GM12878 (cell line): Measurements from ENCODE around the gene MYLK4. TPM values are rescaled to one million over a fixed set of nuclear protein-coding genes. Genes with fewer than 3 reads are reported as not detected.

Source experiments
- ATAC-seq: fragments of 200-7000 bp; cut with Tn5 transposase; 3 replicates; pipeline ENCODE4 v1.9.1; 2020; ENCODE audit warnings: mild to moderate bottlenecking, moderate library complexity
- BruUV-seq: library from RNA; stranded (reverse); fragments of 400-500 nt; replicated peaks from 2 replicates; lab custom pipeline; 2021; lab: Mats Ljungman, UMichigan
- CTCF ChIA-PET: fragments of 300-600 bp; sonication (Branson Sonifier 250); formaldehyde crosslinking; extraction: SDS; loops from one replicate; lab custom pipeline; 2021; ENCODE audit warnings: inconsistent platforms; lab: Yijun Ruan, JAX
- POLR2A ChIA-PET: fragments of 350-600 bp; formaldehyde crosslinking; extraction: SDS; loops from one replicate; lab custom pipeline; 2021; ENCODE audit warnings: inconsistent platforms; lab: Charles Lee
- RAD21 ChIA-PET: fragments of 300-600 bp; sonication (Branson Sonifier 250); formaldehyde crosslinking; loops from one replicate; lab custom pipeline; 2023; ENCODE audit warnings: antibody characterized with exemption; ENCODE audit not compliant: unreplicated experiment; lab: Charles Lee
- SMC1A ChIA-PET: fragments of 300-600 bp; sonication (Branson Sonifier 250); formaldehyde crosslinking; loops from one replicate; lab custom pipeline; 2023; ENCODE audit not compliant: unreplicated experiment, uncharacterized antibody; lab: Charles Lee
- DNase-seq: peaks from one replicate; pipeline ENCODE4 v3.0.0-alpha.2; 2011; ENCODE audit warnings: low read depth, low spot score
- FAIRE-seq: peaks from 3 replicates; lab custom pipeline; 2011; peaks lifted over from hg19 to GRCh38; lab: Jason Lieb, UNC
- H2AFZ ChIP-seq: 2 replicates; pipeline ENCODE4 v1.6.0; 2011; ENCODE audit warnings: low read depth, low read length, control low read depth; ENCODE audit not compliant: control insufficient read depth
- H3K27ac ChIP-seq: 2 replicates; pipeline ENCODE4 v1.5.1; 2011; ENCODE audit warnings: control low read depth; ENCODE audit not compliant: control insufficient read depth, insufficient read depth
- H3K27me3 ChIP-seq, 2 experiments: replicated peaks in 1 of 2; 2 replicates each; pipeline versions ENCODE4 v1.6.0 to v1.6.1; 2011; ENCODE audit warnings: low read length in 1 of 2; ENCODE audit not compliant: control insufficient read depth in 2 of 2, insufficient read depth in 2 of 2
- H3K36me3 ChIP-seq, 2 experiments: 2 replicates each; pipeline ENCODE4 v1.5.1; 2011; ENCODE audit warnings: low read length in 1 of 2; ENCODE audit not compliant: control insufficient read depth in 2 of 2, insufficient read depth in 2 of 2
- H3K4me1 ChIP-seq: 2 replicates; pipeline ENCODE4 v1.6.1; 2011; ENCODE audit warnings: mild to moderate bottlenecking, low read length, moderate library complexity, mixed read lengths; ENCODE audit not compliant: control insufficient read depth, insufficient read depth
- H3K4me2 ChIP-seq: 2 replicates; pipeline ENCODE4 v1.6.0; 2011; ENCODE audit warnings: control low read depth; ENCODE audit not compliant: control insufficient read depth, insufficient read depth
- H3K4me3 ChIP-seq: fragments of 200-600 bp; sonication (generic); 2 replicates; pipeline ENCODE4 v1.5.1; 2016
- H3K79me2 ChIP-seq: 2 replicates; pipeline ENCODE4 v1.6.0; 2011; ENCODE audit warnings: low read length; ENCODE audit not compliant: control insufficient read depth, insufficient read depth
- H3K9ac ChIP-seq: 2 replicates; pipeline ENCODE4 v1.8.0; 2011; ENCODE audit warnings: low read length, control low read depth, mixed read lengths; ENCODE audit not compliant: control insufficient read depth, insufficient read depth
- H3K9me3 ChIP-seq: replicated peaks from 3 replicates; pipeline ENCODE4 v1.5.1; 2011; ENCODE audit warnings: mild to moderate bottlenecking, low read length; ENCODE audit not compliant: control insufficient read depth, insufficient read depth
- H4K20me1 ChIP-seq: 2 replicates; pipeline ENCODE4 v1.6.0; 2011; ENCODE audit not compliant: control insufficient read depth, insufficient read depth
- IKZF1 ChIP-seq: fragments of 450-650 bp; conservative IDR thresholded peaks from 2 replicates; pipeline ENCODE4 v1.6.1; 2017; ENCODE audit warnings: antibody characterized with exemption, mild to moderate bottlenecking
- MTA2 ChIP-seq: fragments of 450-650 bp; IDR thresholded peaks from 2 replicates; pipeline ENCODE4 v1.6.1; 2016; ENCODE audit warnings: low read depth, mild to moderate bottlenecking, moderate library complexity
- NKRF ChIP-seq: fragments of 450-650 bp; conservative IDR thresholded peaks from 2 replicates; pipeline ENCODE4 v1.6.1; 2017; ENCODE audit warnings: mild to moderate bottlenecking, moderate library complexity
- ZNF207 ChIP-seq: fragments of 450-650 bp; IDR thresholded peaks from 2 replicates; pipeline ENCODE4 v1.6.1; 2014; ENCODE audit warnings: antibody characterized with exemption, mild to moderate bottlenecking, borderline replicate concordance
- ZNF384 ChIP-seq: IDR thresholded peaks from 2 replicates; pipeline ENCODE4 v1.6.1; 2012; ENCODE audit warnings: low read depth, mild to moderate bottlenecking, low read length, improper control_type of control experiment, borderline replicate concordance
- ZSCAN29 ChIP-seq: fragments of 450-650 bp; IDR thresholded peaks from 2 replicates; pipeline ENCODE4 v1.6.1; 2017; ENCODE audit warnings: mild to moderate bottlenecking, moderate library complexity
- WGBS: methylation state at CpG from one replicate; pipeline ENCODE4 v1.1.6; 2016; ENCODE audit warnings: low lambda C conversion rate; ENCODE audit not compliant: insufficient replicate concordance, insufficient coverage; ENCODE audit errors: missing lambda C conversion rate; 5-methylcytosine and 5-hydroxymethylcytosine counted together
- in situ Hi-C: fragments of 300-500 bp; cut with MboI; formaldehyde crosslinking; loops from 9 replicates; pipeline ENCODE4 v1.14.3; 2018; ENCODE audit warnings: mixed read lengths
- intact Hi-C: fragments of 100-400 bp; cut with micrococcal nuclease; formaldehyde crosslinking; loops from one replicate; pipeline ENCODE4 v1.14.2; 2022; ENCODE audit not compliant: unreplicated experiment
- polyA plus RNA-seq, 11 experiments: library from polyadenylated mRNA; depleted of rRNA in 4 of 11; unstranded in 6 of 11; stranded (reverse) in 5 of 11; fragments of >200 nt; fragmentation: Nextera tagmentation in 4 of 11; fragmentation: Illumina TruSeq in 1 of 11; extraction: Ambion mirVana in 4 of 11; extraction: Trizol in 1 of 11; gene quantifications; 1 replicate in 1 of 11; 2 replicates in 10 of 11; pipeline versions ENCODE4 v1.2.1 to v1.2.3, GENCODE V29; 2011 to 2016; ENCODE audit warnings: inconsistent platforms in 2 of 11, missing spikeins in 2 of 11, low read depth in 1 of 11
- total RNA-seq, 4 experiments: library from RNA; depleted of rRNA in 3 of 4; stranded (reverse); fragments of >200 nt in 3 of 4; fragmentation: Illumina TruSeq in 1 of 4; extraction: Trizol in 1 of 4; gene quantifications; 2 replicates each; pipeline versions ENCODE4 v1.2.1 to v1.2.3, GENCODE V29; 2013 to 2021

MYLK4 gene
- total and polyA plus RNA-seq, 10 of the 15 experiments (the other 5 are each of a cell fraction or from before 2014, with no cell fraction given): under 0.01 to 0.09 (median 0.05) TPM; not detected in 1

GRCh38 chr6:2775003-2775402, 24.3 kb upstream of the MYLK4 start:
- Histone ChIP-seq H3K27me3 (no peaks in the 10 kb centered on the region), H3K4me1 (peaks cover 2% of the 10 kb centered on the region; the same call in 1 of the 2 replicates), H3K9ac (no peak overlapping the region), H3K27ac (no peak overlapping the region), H3K36me3 (peaks cover 10 to 31% of the 10 kb centered on the region in 2 experiments; a peak in 3 of 4 replicates), H3K9me3 (no peaks in the 10 kb centered on the region), H4K20me1 (peaks cover 7% of the 10 kb centered on the region), H2AFZ (no peak overlapping the region), H3K4me2 (no peak overlapping the region), H3K4me3 (no peak overlapping the region), H3K79me2 (peaks cover 20% of the 10 kb centered on the region)
- in situ Hi-C loops (no loop called here), intact Hi-C loops (no loop called here)
- DNase-seq (no peak), FAIRE-seq (no peak), ATAC-seq (no peak)
- SMC1A ChIA-PET: interaction anchor here (1.3 kb wide), 1 partner anchor 8 kb away, joined by 3 read pairs; no protein-coding TSS in a partner anchor
- 92% methylated on average over 1 of the region's 1 CpG for WGBS
- BruUV-seq: no TSS peak
- POLR2A ChIA-PET: interaction anchor here (0.6 kb wide), 1 partner anchor 83 kb away, joined by 6 read pairs; no protein-coding TSS in a partner anchor
- TF ChIP-seq ZNF207 (no peak), ZSCAN29 (no peak), MTA2 (no peak)
- RAD21 ChIA-PET: interaction anchor here (0.9 kb wide), 1 partner anchor 16 kb away, joined by 3 read pairs; no protein-coding TSS in a partner anchor
- CTCF ChIA-PET: interaction anchor here (1.2 to 3.9 kb wide), 2 partner anchors 8 to 24 kb away, joined by 3 to 18 read pairs; partner anchors contain the start of gene MYLK4

GRCh38 chr6:2773449-2773848, 22.7 kb upstream of the MYLK4 start:
- Histone ChIP-seq H3K79me2 (peaks cover 35% of the 10 kb centered on the region), H4K20me1 (peaks cover 4% of the 10 kb centered on the region; the same call in 1 of the 2 replicates), H3K4me2 (no peak overlapping the region), H2AFZ (no peak overlapping the region), H3K27ac (no peak overlapping the region), H3K4me3 (no peak overlapping the region), H3K27me3 (no peaks in the 10 kb centered on the region), H3K9me3 (no peaks in the 10 kb centered on the region), H3K36me3 (peaks cover 7 to 28% of the 10 kb centered on the region in 2 experiments; a peak in 3 of 4 replicates), H3K9ac (no peak overlapping the region), H3K4me1 (peaks cover 4% of the 10 kb centered on the region; the same call in 1 of the 2 replicates)
- RAD21 ChIA-PET: interaction anchor here (1.0 to 1.2 kb wide), 2 partner anchors 17 to 73 kb away, joined by 3 to 4 read pairs; no protein-coding TSS in a partner anchor
- 67% methylated on average over 3 of the region's 3 CpGs for WGBS
- SMC1A ChIA-PET: interaction anchor here (0.8 to 1.1 kb wide), 4 partner anchors 10 to 73 kb away, joined by 3 read pairs; no protein-coding TSS in a partner anchor
- in situ Hi-C loops: no loop called here
- DNase-seq (no peak), FAIRE-seq (no peak), ATAC-seq (no peak)
- TF ChIP-seq ZNF384: no peak
- no peak for TF ChIP-seq NKRF
- no peak for TF ChIP-seq IKZF1
- POLR2A ChIA-PET: interaction anchor here (1.1 kb wide), 1 partner anchor 16 kb away, joined by 3 read pairs; no protein-coding TSS in a partner anchor
- BruUV-seq: no TSS peak
- intact Hi-C loops: no loop called here
- CTCF ChIA-PET: interaction anchor here (1.3 to 3.9 kb wide), 8 partner anchors 8 to 253 kb away, joined by 3 to 18 read pairs (median 7); partner anchors contain the start of genes MYLK4 and WRNIP1
